DND-41 (cell line): ENCODE results near the gene NFE2L2.

Experiments used
- ATAC-seq: fragments of 200-7000 bp; cut with Tn5 transposase; 3 replicates; pipeline ENCODE4 v1.9.1; 2021; ENCODE audit warnings: low read depth; ENCODE audit not compliant: insufficient read depth
- DNase-seq: peaks from one replicate; pipeline ENCODE4 v3.0.0-alpha.2; 2020
- H2AFZ ChIP-seq: 2 replicates; pipeline ENCODE4 v1.6.0; 2012; ENCODE audit warnings: low read depth, low read length
- H3K27ac ChIP-seq: 2 replicates; pipeline ENCODE4 v1.5.1; 2012; ENCODE audit warnings: low read length, inconsistent platforms
- H3K27me3 ChIP-seq: fragments of 200-600 bp; sonication (generic); 2 replicates; pipeline ENCODE4 v1.6.0; 2012; ENCODE audit warnings: low read length, mild to moderate bottlenecking, inconsistent platforms; ENCODE audit not compliant: insufficient read depth, poor library complexity
- H3K36me3 ChIP-seq: 2 replicates; pipeline ENCODE4 v1.5.1; 2012; ENCODE audit warnings: low read length, inconsistent platforms; ENCODE audit not compliant: insufficient read depth
- H3K4me1 ChIP-seq: 2 replicates; pipeline ENCODE4 v1.5.1; 2012; ENCODE audit warnings: mild to moderate bottlenecking, low read length; ENCODE audit not compliant: insufficient read depth
- H3K4me2 ChIP-seq: 2 replicates; pipeline ENCODE4 v1.6.0; 2012; ENCODE audit warnings: mild to moderate bottlenecking, moderate library complexity, low read length, inconsistent platforms; ENCODE audit not compliant: insufficient read depth
- H3K4me3 ChIP-seq, 2 experiments: fragments of 200-600 bp in 1 of 2; shearing (Covaris generic) in 1 of 2; 2 replicates each; pipeline ENCODE4 v1.5.1; 2012 to 2016; ENCODE audit warnings: inconsistent platforms in 2 of 2, low read length in 2 of 2, mild to moderate bottlenecking in 2 of 2, low read depth in 1 of 2, moderate library complexity in 1 of 2
- H3K79me2 ChIP-seq: 2 replicates; pipeline ENCODE4 v1.6.0; 2012; ENCODE audit warnings: low read length, inconsistent platforms; ENCODE audit not compliant: insufficient read depth
- H3K9ac ChIP-seq: 2 replicates; pipeline ENCODE4 v1.6.0; 2012; ENCODE audit warnings: low read depth, mild to moderate bottlenecking, inconsistent platforms, low read length, moderate library complexity
- H3K9me3 ChIP-seq: 2 replicates; pipeline ENCODE4 v1.5.1; 2012; ENCODE audit warnings: low read length, moderate library complexity, mild to moderate bottlenecking, inconsistent platforms; ENCODE audit not compliant: insufficient read depth, severe bottlenecking
- H4K20me1 ChIP-seq: 2 replicates; pipeline ENCODE4 v1.6.0; 2012; ENCODE audit warnings: low read length; ENCODE audit not compliant: insufficient read depth
- CTCF ChIP-seq: IDR thresholded peaks from 2 replicates; pipeline ENCODE4 v1.5.1; 2012; ENCODE audit warnings: borderline replicate concordance, low read length, moderate library complexity, mild to moderate bottlenecking; ENCODE audit not compliant: poor library complexity, severe bottlenecking; ENCODE audit errors: extremely low read depth
- EZH2 ChIP-seq: IDR thresholded peaks from 3 replicates; pipeline ENCODE4 v1.6.1; 2012; ENCODE audit warnings: borderline replicate concordance, low read depth, mild to moderate bottlenecking, moderate library complexity, low read length, inconsistent platforms; ENCODE audit not compliant: severe bottlenecking

NFE2L2 gene

GRCh38 chr2:177272765-177273164 lies 8.2 kb upstream of the NFE2L2 start:
- H3K79me2 ChIP-seq, result no peaks in the 10 kb centered on the region
- DNase-seq (no peak), ATAC-seq (no peak)
- no peak overlapping the region for H3K9ac ChIP-seq
- H3K4me1 ChIP-seq, result no peaks in the 10 kb centered on the region
- H3K4me2 ChIP-seq, result no peak overlapping the region
- H3K4me3 ChIP-seq, result no peak overlapping the region
- no peak overlapping the region for H2AFZ ChIP-seq
- H3K27ac ChIP-seq, result no peak overlapping the region
- no peaks in the 10 kb centered on the region for H3K36me3 ChIP-seq
- H3K9me3 ChIP-seq, result no peaks in the 10 kb centered on the region
- H3K27me3 ChIP-seq, result no peaks in the 10 kb centered on the region
- H4K20me1 ChIP-seq, result no peaks in the 10 kb centered on the region
- no peak for TF ChIP-seq CTCF

GRCh38 chr2:177271981-177272666 lies 7.6 kb upstream of the NFE2L2 start:
- Histone ChIP-seq H3K4me3 (no peak overlapping the region), H3K27me3 (no peaks in the 10 kb centered on the region), H3K4me2 (no peak overlapping the region), H3K4me1 (peaks cover 3% of the 10 kb centered on the region; the same call in 1 of the 2 replicates), H3K79me2 (no peaks in the 10 kb centered on the region), H3K27ac (no peak overlapping the region), H3K36me3 (no peaks in the 10 kb centered on the region), H2AFZ (no peak overlapping the region), H3K9ac (no peak overlapping the region), H3K9me3 (no peaks in the 10 kb centered on the region), H4K20me1 (no peaks in the 10 kb centered on the region)
- ATAC-seq, result no peak
- no peak for DNase-seq
- no peak for TF ChIP-seq EZH2
- no peak for TF ChIP-seq CTCF

- Histone ChIP-seq H2AFZ (no peak overlapping the region), H3K27ac (no peak overlapping the region), H3K9me3 (no peaks in the 10 kb centered on the region), H3K79me2 (no peaks in the 10 kb centered on the region), H3K9ac (no peak overlapping the region), H3K27me3 (no peaks in the 10 kb centered on the region), H3K36me3 (no peaks in the 10 kb centered on the region), H3K4me2 (no peak overlapping the region), H3K4me1 (peaks cover 19% of the 10 kb centered on the region), H3K4me3 (no peak overlapping the region), H4K20me1 (no peaks in the 10 kb centered on the region)
- ATAC-seq (no peak), DNase-seq (no peak)
- TF ChIP-seq EZH2, result no peak
- no peak for TF ChIP-seq CTCF
These were observed 6.0 kb upstream of the NFE2L2 start for GRCh38 chr2:177270531-177270930.

- Histone ChIP-seq H4K20me1 (no peaks in the 10 kb centered on the region), H3K4me3 (no peak overlapping the region), H3K4me2 (no peak overlapping the region), H3K27me3 (no peaks in the 10 kb centered on the region), H3K9me3 (no peaks in the 10 kb centered on the region), H2AFZ (no peak overlapping the region), H3K4me1 (peaks cover 23% of the 10 kb centered on the region), H3K9ac (no peak overlapping the region), H3K79me2 (peaks cover 14% of the 10 kb centered on the region), H3K36me3 (peaks cover 2% of the 10 kb centered on the region; the same call in 1 of the 2 replicates), H3K27ac (no peak overlapping the region)
- ATAC-seq (no peak), DNase-seq (no peak)
- TF ChIP-seq CTCF (no peak), EZH2 (no peak)
These were observed 4.4 kb upstream of the NFE2L2 start for GRCh38 chr2:177268901-177269300.
